GM19397 (cell line): ENCODE measurements around the gene PMM2.

Source experiments
- ATAC-seq: cut with Tn5 transposase; IDR thresholded peaks from one replicate; pipeline ENCODE4 v1.9.1; 2021; ENCODE audit warnings: mild to moderate bottlenecking, moderate library complexity; ENCODE audit not compliant: unreplicated experiment

The PMM2 gene

GRCh38 chr16:8885674-8886592, 88.3 kb downstream of the PMM2 start:
- no peak for ATAC-seq

GRCh38 chr16:8886593-8887430, 89.2 kb downstream of the PMM2 start:
- ATAC-seq: no peak

GRCh38 chr16:8887431-8887765, 89.8 kb downstream of the PMM2 start:
- ATAC-seq: no peak

- no peak for ATAC-seq
Observed at GRCh38 chr16:8887952-8888560, 90.4 kb downstream of the PMM2 start.

- ATAC-seq: no peak
Observed at GRCh38 chr16:8888951-8889892, 91.6 kb downstream of the PMM2 start.

GRCh38 chr16:8889893-8890548, 92.4 kb downstream of the PMM2 start:
- ATAC-seq: no peak

GRCh38 chr16:8890549-8890921, 92.9 kb downstream of the PMM2 start:
- ATAC-seq: no peak

- ATAC-seq: peak; percentile 10
Observed at GRCh38 chr16:8892101-8892575, 94.5 kb downstream of the PMM2 start.

- no peak for ATAC-seq
Observed at GRCh38 chr16:8893426-8893825, 95.8 kb downstream of the PMM2 start.

- no peak for ATAC-seq
Observed at GRCh38 chr16:8893976-8894690, 96.5 kb downstream of the PMM2 start.

- no peak for ATAC-seq
Observed at GRCh38 chr16:8894736-8895334, 97.2 kb downstream of the PMM2 start.

- ATAC-seq: no peak
Observed at GRCh38 chr16:8898660-8899318, 101.2 kb downstream of the PMM2 start.
